SH-SY5Y (cell line): ENCODE measurements around the gene PCGF2.

ENCODE experiments used
- GATA2 ChIP-seq: IDR thresholded peaks from 2 replicates; pipeline ENCODE4 v1.6.1; 2011; ENCODE audit warnings: mild to moderate bottlenecking, low read depth, low read length
- GATA3 ChIP-seq: IDR thresholded peaks from 2 replicates; pipeline ENCODE4 v1.6.1; 2011; ENCODE audit warnings: low read depth, mild to moderate bottlenecking, low read length, moderate library complexity

Gene PCGF2

GRCh38 chr17:38748149-38748891, at the start of gene PCGF2:
Gene PCGF2 (minus strand): TSS chr17:38748336. CDS start chr17:38740402, 7,934 bp downstream.
- no peak for TF ChIP-seq GATA3
- TF ChIP-seq GATA2 = no peak

GRCh38 chr17:38797828-38798227, 49.7 kb upstream of the PCGF2 start:
- TF ChIP-seq GATA3 = no peak
- TF ChIP-seq GATA2 = no peak

GRCh38 chr17:38797158-38797490, 49.0 kb upstream of the PCGF2 start:
- no peak for TF ChIP-seq GATA3
- no peak for TF ChIP-seq GATA2

- no peak for TF ChIP-seq GATA2
- no peak for TF ChIP-seq GATA3
Measured at GRCh38 chr17:38796451-38797157, 48.5 kb upstream of the PCGF2 start.

GRCh38 chr17:38794221-38794620, 46.1 kb upstream of the PCGF2 start:
- TF ChIP-seq GATA2 (no peak), GATA3 (no peak)

GRCh38 chr17:38791162-38791561, 43.0 kb upstream of the PCGF2 start:
- TF ChIP-seq GATA3 (no peak), GATA2 (no peak)

- no peak for TF ChIP-seq GATA2
- TF ChIP-seq GATA3 = no peak
Measured at GRCh38 chr17:38789185-38789584, 41.0 kb upstream of the PCGF2 start.

- TF ChIP-seq GATA2 = no peak
- TF ChIP-seq GATA3 = no peak
Measured at GRCh38 chr17:38786372-38786771, 38.2 kb upstream of the PCGF2 start.

- TF ChIP-seq GATA3 (no peak), GATA2 (no peak)
Measured at GRCh38 chr17:38783227-38783626, 35.1 kb upstream of the PCGF2 start.

- TF ChIP-seq GATA3 (no peak), GATA2 (no peak)
Measured at GRCh38 chr17:38779965-38780752, 32.0 kb upstream of the PCGF2 start.

- TF ChIP-seq GATA2 (no peak), GATA3 (no peak)
Measured at GRCh38 chr17:38777641-38778250, 29.6 kb upstream of the PCGF2 start.

GRCh38 chr17:38773258-38773657, 25.1 kb upstream of the PCGF2 start:
- TF ChIP-seq GATA3 (no peak), GATA2 (no peak)

GRCh38 chr17:38768417-38768816, 20.3 kb upstream of the PCGF2 start:
- TF ChIP-seq GATA2 (no peak), GATA3 (no peak)

GRCh38 chr17:38766341-38766740, 18.2 kb upstream of the PCGF2 start:
- TF ChIP-seq GATA3 = no peak
- TF ChIP-seq GATA2 = no peak
